Immature natural killer cell (primary cell): Measurements from ENCODE around the gene AP5B1. TPM values are rescaled to one million over a fixed set of nuclear protein-coding genes. Genes with fewer than 3 reads are reported as not detected.

Experiments
- DNase-seq, 3 donors: peaks; one replicate each; pipeline ENCODE4 v3.0.0; 2022; ENCODE audit warnings: mixed read lengths in 1 of 3
- H3K27ac Mint-ChIP-seq, 6 donors: one replicate each; pipeline ENCODE4 v1.8.0; 2020; ENCODE audit warnings: mixed read lengths in 6 of 6, mild to moderate bottlenecking in 5 of 6, inconsistent platforms in 4 of 6, moderate library complexity in 3 of 6
- H3K27me3 Mint-ChIP-seq, 3 donors: one replicate each; pipeline ENCODE4 v1.8.0; 2020 to 2021; ENCODE audit warnings: low read depth in 3 of 3, mild to moderate bottlenecking in 3 of 3, mixed read lengths in 3 of 3, moderate library complexity in 3 of 3, inconsistent platforms in 1 of 3
- H3K36me3 Mint-ChIP-seq, 3 donors: one replicate each; pipeline ENCODE4 v1.8.0; 2020; ENCODE audit warnings: mixed read lengths in 3 of 3, inconsistent platforms in 2 of 3, mild to moderate bottlenecking in 2 of 3
- H3K4me1 Mint-ChIP-seq, 2 donors: one replicate each; pipeline ENCODE4 v1.8.0; 2020; ENCODE audit warnings: inconsistent platforms in 2 of 2, mild to moderate bottlenecking in 2 of 2, mixed read lengths in 2 of 2, moderate library complexity in 1 of 2
- H3K4me3 Mint-ChIP-seq, 5 donors: one replicate each; pipeline ENCODE4 v1.8.0; 2020; ENCODE audit warnings: mild to moderate bottlenecking in 5 of 5, mixed read lengths in 5 of 5, inconsistent platforms in 3 of 5, moderate library complexity in 3 of 5
- H3K9me3 Mint-ChIP-seq, 6 donors: one replicate each; pipeline ENCODE4 v1.8.0; 2020; ENCODE audit warnings: mild to moderate bottlenecking in 6 of 6, mixed read lengths in 6 of 6, inconsistent platforms in 4 of 6, moderate library complexity in 3 of 6
- polyA plus RNA-seq, 3 donors: library from polyadenylated mRNA; unstranded; fragments of 300-500 nt; fragmentation: Illumina TruSeq; gene quantifications; one replicate each; pipeline ENCODE4 v1.2.3, GENCODE V29; 2021

AP5B1 gene, protein sequence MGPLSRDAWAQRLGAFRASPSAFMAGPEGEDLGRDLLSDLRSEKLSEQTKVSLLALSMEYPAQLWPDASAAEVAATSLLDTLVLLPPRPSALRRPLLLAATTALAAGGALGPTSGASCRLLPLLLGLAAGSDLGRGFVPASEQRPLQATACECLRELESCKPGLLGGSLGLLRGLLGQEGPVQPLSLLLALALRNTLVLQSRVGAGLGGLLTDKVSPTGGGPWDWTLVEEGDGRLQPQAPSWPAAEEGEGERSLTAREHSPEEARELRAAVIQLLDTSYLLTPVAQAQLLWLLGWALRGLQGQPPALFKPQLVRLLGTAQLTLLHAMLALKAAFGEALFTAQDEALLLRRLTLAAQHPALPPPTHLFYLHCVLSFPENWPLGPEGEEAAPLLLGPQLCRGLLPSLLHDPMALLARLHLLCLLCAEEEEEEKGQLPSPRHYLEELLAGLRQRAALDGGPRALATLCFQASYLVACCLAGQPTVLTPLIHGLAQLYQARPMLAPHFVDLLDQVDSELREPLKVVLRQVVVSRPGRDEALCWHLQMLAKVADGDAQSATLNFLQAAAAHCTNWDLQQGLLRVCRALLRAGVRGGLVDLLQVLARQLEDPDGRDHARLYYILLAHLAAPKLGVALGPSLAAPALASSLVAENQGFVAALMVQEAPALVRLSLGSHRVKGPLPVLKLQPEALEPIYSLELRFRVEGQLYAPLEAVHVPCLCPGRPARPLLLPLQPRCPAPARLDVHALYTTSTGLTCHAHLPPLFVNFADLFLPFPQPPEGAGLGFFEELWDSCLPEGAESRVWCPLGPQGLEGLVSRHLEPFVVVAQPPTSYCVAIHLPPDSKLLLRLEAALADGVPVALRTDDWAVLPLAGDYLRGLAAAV
- 10 to 100 TPM in 1 of 3 donors, 1 to 10 TPM in 2; 7.6 to 20.8 (median 8.2) TPM for polyA plus RNA-seq

GRCh38 chr11:65780770-65781151 is at the start of gene AP5B1:
AP5B1 (minus strand) TSS chr11:65780976; CDS start chr11:65780591, 385 bp downstream.
- DNase-seq: peak; percentile 70 to 74 (median 71)
- no peaks in the 10 kb centered on the region for H3K36me3 Mint-ChIP-seq
- H3K9me3 Mint-ChIP-seq: peaks cover 0 to 2% (median 0%) of the 10 kb centered on the region in 6 donors
- H3K4me1 Mint-ChIP-seq: peaks cover 5 to 10% of the 10 kb centered on the region in 2 donors
- H3K27ac Mint-ChIP-seq: peak within 1 kb of the TSS in 5 of 6 donors; percentile 39 to 85 (median 70)
- H3K27me3 Mint-ChIP-seq: peaks cover 10 to 13% (median 12%) of the 10 kb centered on the region in 3 donors
- peak within 1 kb of the TSS; percentile 78 to 88 (median 82) for H3K4me3 Mint-ChIP-seq

GRCh38 chr11:65829459-65829858 is 48.7 kb upstream of the AP5B1 start:
- Mint-ChIP-seq H3K27me3 (peaks cover 2 to 12% (median 8%) of the 10 kb centered on the region in 3 donors), H3K4me3 (no peak overlapping the region), H3K4me1 (peaks cover 7 to 8% of the 10 kb centered on the region in 2 donors), H3K36me3 (no peaks in the 10 kb centered on the region), H3K9me3 (peaks cover 0 to 1% (median 0%) of the 10 kb centered on the region in 6 donors), H3K27ac (no peak overlapping the region)
- DNase-seq: no peak

GRCh38 chr11:65826984-65827735 is 46.4 kb upstream of the AP5B1 start:
- no peak for DNase-seq
- Mint-ChIP-seq H3K4me1 (no peaks in the 10 kb centered on the region), H3K36me3 (no peaks in the 10 kb centered on the region), H3K4me3 (no peak overlapping the region), H3K27ac (no peak overlapping the region), H3K9me3 (peaks cover 0 to 1% (median 0%) of the 10 kb centered on the region in 6 donors), H3K27me3 (peaks cover 0 to 7% (median 2%) of the 10 kb centered on the region in 3 donors)

DNA sequence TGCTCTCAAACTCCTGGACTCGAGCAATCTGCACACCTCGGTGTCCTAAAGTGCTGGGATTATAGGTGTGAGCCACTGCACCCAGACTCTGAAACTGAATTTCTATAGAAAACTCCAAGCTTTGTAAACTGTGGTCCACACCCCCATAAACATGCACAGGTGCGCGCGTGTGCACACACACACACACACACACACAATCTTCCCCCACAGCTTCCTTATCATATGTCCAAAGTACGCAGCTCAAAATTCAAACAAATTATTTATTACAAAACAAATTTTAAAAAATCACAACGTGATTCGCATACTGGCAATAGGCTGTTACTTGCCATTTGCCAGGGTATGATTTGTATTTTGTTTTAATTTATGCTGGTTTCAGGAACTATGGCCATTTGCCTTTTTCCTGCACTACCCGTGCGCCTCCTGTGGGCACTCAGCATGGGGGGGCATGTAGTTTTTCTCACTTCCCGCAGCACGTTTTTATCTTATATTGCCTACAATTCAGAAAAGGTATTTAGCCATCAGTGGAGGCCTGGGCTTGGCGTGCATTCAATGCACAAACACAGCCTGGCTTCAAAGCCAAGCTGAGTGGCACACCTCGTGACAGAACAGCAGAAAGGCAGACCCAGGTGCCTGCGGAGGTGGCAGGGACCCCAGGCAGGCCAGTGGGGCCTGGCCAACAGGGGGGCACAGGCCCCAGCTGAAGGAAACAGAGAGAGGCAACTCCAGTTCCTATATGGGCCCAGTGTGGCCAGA is 42.2 kb upstream of the AP5B1 start:
- peaks cover 0 to 8% (median 2%) of the 10 kb centered on the region in 3 donors for H3K27me3 Mint-ChIP-seq
- H3K36me3 Mint-ChIP-seq: no peaks in the 10 kb centered on the region
- no peak overlapping the region for H3K4me3 Mint-ChIP-seq
- no peaks in the 10 kb centered on the region for H3K4me1 Mint-ChIP-seq
- H3K27ac Mint-ChIP-seq: no peak overlapping the region
- no peak for DNase-seq
- no peaks in the 10 kb centered on the region for H3K9me3 Mint-ChIP-seq

DNA sequence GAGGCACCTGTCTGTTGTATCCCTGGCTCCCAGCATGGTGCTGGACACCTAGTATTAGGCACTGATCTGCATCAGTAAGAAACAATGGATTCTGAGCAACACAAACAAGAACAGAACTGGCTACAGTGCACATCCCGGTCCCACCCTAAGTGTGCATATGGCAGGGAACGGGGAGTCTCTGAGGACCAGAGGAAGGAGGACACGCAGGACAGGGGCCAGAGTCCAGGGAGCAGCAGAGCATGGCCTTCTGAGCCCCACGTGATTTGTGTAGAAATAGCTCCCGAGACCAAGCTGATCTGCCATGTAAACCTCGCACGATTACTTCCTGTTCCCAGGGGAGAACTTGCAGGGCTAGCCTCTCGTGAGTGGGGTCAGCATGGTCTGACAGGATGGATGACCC is 40.3 kb upstream of the AP5B1 start:
- Mint-ChIP-seq H3K27ac (no peak overlapping the region), H3K4me1 (peaks cover 3 to 14% of the 10 kb centered on the region in 2 donors), H3K36me3 (peaks cover 0 to 4% (median 4%) of the 10 kb centered on the region in 3 donors), H3K4me3 (no peak overlapping the region), H3K9me3 (no peaks in the 10 kb centered on the region), H3K27me3 (peaks cover 0 to 8% (median 0%) of the 10 kb centered on the region in 3 donors)
- DNase-seq: no peak

- peaks cover 3 to 14% of the 10 kb centered on the region in 2 donors for H3K4me1 Mint-ChIP-seq
- no peaks in the 10 kb centered on the region for H3K9me3 Mint-ChIP-seq
- H3K27me3 Mint-ChIP-seq: peaks cover 0 to 5% (median 3%) of the 10 kb centered on the region in 3 donors
- H3K36me3 Mint-ChIP-seq: peaks cover 3 to 4% (median 4%) of the 10 kb centered on the region in 3 donors
- H3K4me3 Mint-ChIP-seq: peak overlapping the region; percentile 82 to 90 (median 85)
- peak overlapping the region; percentile 27 to 87 (median 72) for H3K27ac Mint-ChIP-seq
- peak; percentile 92 for DNase-seq
Measured at GRCh38 chr11:65817835-65818680, 37.3 kb upstream of the AP5B1 start.

- peaks cover 3 to 4% (median 4%) of the 10 kb centered on the region in 3 donors for H3K36me3 Mint-ChIP-seq
- H3K4me1 Mint-ChIP-seq: peaks cover 3 to 14% of the 10 kb centered on the region in 2 donors
- H3K9me3 Mint-ChIP-seq: no peaks in the 10 kb centered on the region
- no peak for DNase-seq
- H3K4me3 Mint-ChIP-seq: peak overlapping the region; percentile 82 to 90 (median 85)
- peaks cover 0 to 5% (median 3%) of the 10 kb centered on the region in 3 donors for H3K27me3 Mint-ChIP-seq
- H3K27ac Mint-ChIP-seq: peak overlapping the region in 5 of 6 donors; percentile 27 to 87 (median 77)
Measured at GRCh38 chr11:65817312-65817834, 36.6 kb upstream of the AP5B1 start.

DNA sequence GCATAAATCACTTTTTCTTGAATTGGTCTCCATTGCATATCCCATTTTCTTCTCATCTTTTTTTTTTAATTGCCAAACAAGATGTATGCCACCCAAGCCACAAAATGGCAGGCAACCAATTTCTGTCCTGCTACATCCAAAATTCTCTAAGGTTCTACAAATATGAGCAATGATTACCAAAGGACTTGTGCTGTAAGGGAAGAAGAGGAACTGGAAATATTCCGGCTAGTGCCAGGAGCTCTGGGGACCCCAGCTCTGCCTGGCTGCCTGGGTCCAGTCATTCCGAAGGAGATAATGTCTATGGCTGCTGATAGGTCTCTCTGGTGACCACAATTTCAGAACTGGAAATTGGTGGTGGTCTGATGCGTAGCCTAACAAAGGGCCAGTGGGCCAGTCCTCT is 35.9 kb upstream of the AP5B1 start:
- peaks cover 3 to 14% of the 10 kb centered on the region in 2 donors for H3K4me1 Mint-ChIP-seq
- H3K36me3 Mint-ChIP-seq: peaks cover 3 to 4% (median 4%) of the 10 kb centered on the region in 3 donors
- peak overlapping the region in 1 of 6 donors; percentile 6 for H3K27ac Mint-ChIP-seq
- H3K27me3 Mint-ChIP-seq: peaks cover 0 to 4% (median 3%) of the 10 kb centered on the region in 3 donors
- peak overlapping the region; percentile 18 to 90 (median 84) for H3K4me3 Mint-ChIP-seq
- no peak for DNase-seq
- H3K9me3 Mint-ChIP-seq: no peaks in the 10 kb centered on the region

GRCh38 chr11:65814986-65815565 is 34.3 kb upstream of the AP5B1 start:
- DNase-seq: no peak
- Mint-ChIP-seq H3K4me3 (no peak overlapping the region), H3K27ac (peak overlapping the region in 1 of 6 donors; percentile 71), H3K9me3 (no peaks in the 10 kb centered on the region), H3K27me3 (peaks cover 3 to 8% (median 5%) of the 10 kb centered on the region in 3 donors), H3K36me3 (peaks cover 3 to 4% (median 4%) of the 10 kb centered on the region in 3 donors), H3K4me1 (peaks cover 3 to 14% of the 10 kb centered on the region in 2 donors)

GRCh38 chr11:65814131-65814985 is 33.6 kb upstream of the AP5B1 start:
- Mint-ChIP-seq H3K36me3 (peaks cover 3 to 4% (median 4%) of the 10 kb centered on the region in 3 donors), H3K27me3 (peaks cover 3 to 8% (median 5%) of the 10 kb centered on the region in 3 donors), H3K27ac (no peak overlapping the region), H3K9me3 (no peaks in the 10 kb centered on the region), H3K4me3 (no peak overlapping the region), H3K4me1 (peaks cover 3 to 14% of the 10 kb centered on the region in 2 donors)
- no peak for DNase-seq
